GM12878 (cell line): ENCODE results near the gene GRAMD2B. TPM values are rescaled to one million over a fixed set of nuclear protein-coding genes. Genes with fewer than 3 reads are reported as not detected.

Experiments
- ATAC-seq: fragments of 200-7000 bp; cut with Tn5 transposase; 3 replicates; pipeline ENCODE4 v1.9.1; 2020; ENCODE audit warnings: mild to moderate bottlenecking, moderate library complexity
- BruUV-seq: library from RNA; stranded (reverse); fragments of 400-500 nt; replicated peaks from 2 replicates; lab custom pipeline; 2021; lab: Mats Ljungman, UMichigan
- CTCF ChIA-PET: fragments of 300-600 bp; sonication (Branson Sonifier 250); formaldehyde crosslinking; extraction: SDS; loops from one replicate; lab custom pipeline; 2021; ENCODE audit warnings: inconsistent platforms; lab: Yijun Ruan, JAX
- POLR2A ChIA-PET: fragments of 350-600 bp; formaldehyde crosslinking; extraction: SDS; loops from one replicate; lab custom pipeline; 2021; ENCODE audit warnings: inconsistent platforms; lab: Charles Lee
- RAD21 ChIA-PET: fragments of 300-600 bp; sonication (Branson Sonifier 250); formaldehyde crosslinking; loops from one replicate; lab custom pipeline; 2023; ENCODE audit warnings: antibody characterized with exemption; ENCODE audit not compliant: unreplicated experiment; lab: Charles Lee
- SMC1A ChIA-PET: fragments of 300-600 bp; sonication (Branson Sonifier 250); formaldehyde crosslinking; loops from one replicate; lab custom pipeline; 2023; ENCODE audit not compliant: unreplicated experiment, uncharacterized antibody; lab: Charles Lee
- DNase-seq: peaks from one replicate; pipeline ENCODE4 v3.0.0-alpha.2; 2011; ENCODE audit warnings: low read depth, low spot score
- FAIRE-seq: peaks from 3 replicates; lab custom pipeline; 2011; peaks lifted over from hg19 to GRCh38; lab: Jason Lieb, UNC
- H2AFZ ChIP-seq: 2 replicates; pipeline ENCODE4 v1.6.0; 2011; ENCODE audit warnings: low read depth, low read length, control low read depth; ENCODE audit not compliant: control insufficient read depth
- H3K27ac ChIP-seq: 2 replicates; pipeline ENCODE4 v1.5.1; 2011; ENCODE audit warnings: control low read depth; ENCODE audit not compliant: control insufficient read depth, insufficient read depth
- H3K27me3 ChIP-seq, 2 experiments: replicated peaks in 1 of 2; 2 replicates each; pipeline versions ENCODE4 v1.6.0 to v1.6.1; 2011; ENCODE audit warnings: low read length in 1 of 2; ENCODE audit not compliant: control insufficient read depth in 2 of 2, insufficient read depth in 2 of 2
- H3K36me3 ChIP-seq, 2 experiments: 2 replicates each; pipeline ENCODE4 v1.5.1; 2011; ENCODE audit warnings: low read length in 1 of 2; ENCODE audit not compliant: control insufficient read depth in 2 of 2, insufficient read depth in 2 of 2
- H3K4me1 ChIP-seq: 2 replicates; pipeline ENCODE4 v1.6.1; 2011; ENCODE audit warnings: mild to moderate bottlenecking, low read length, moderate library complexity, mixed read lengths; ENCODE audit not compliant: control insufficient read depth, insufficient read depth
- H3K4me2 ChIP-seq: 2 replicates; pipeline ENCODE4 v1.6.0; 2011; ENCODE audit warnings: control low read depth; ENCODE audit not compliant: control insufficient read depth, insufficient read depth
- H3K4me3 ChIP-seq: fragments of 200-600 bp; sonication (generic); 2 replicates; pipeline ENCODE4 v1.5.1; 2016
- H3K79me2 ChIP-seq: 2 replicates; pipeline ENCODE4 v1.6.0; 2011; ENCODE audit warnings: low read length; ENCODE audit not compliant: control insufficient read depth, insufficient read depth
- H3K9ac ChIP-seq: 2 replicates; pipeline ENCODE4 v1.8.0; 2011; ENCODE audit warnings: low read length, control low read depth, mixed read lengths; ENCODE audit not compliant: control insufficient read depth, insufficient read depth
- H3K9me3 ChIP-seq: replicated peaks from 3 replicates; pipeline ENCODE4 v1.5.1; 2011; ENCODE audit warnings: mild to moderate bottlenecking, low read length; ENCODE audit not compliant: control insufficient read depth, insufficient read depth
- H4K20me1 ChIP-seq: 2 replicates; pipeline ENCODE4 v1.6.0; 2011; ENCODE audit not compliant: control insufficient read depth, insufficient read depth
- ASH2L ChIP-seq: fragments of 300-600, 200-600 bp; sonication (generic); IDR thresholded peaks from 2 replicates; pipeline ENCODE4 v1.6.1; 2017; ENCODE audit warnings: low read depth, mild to moderate bottlenecking, borderline replicate concordance
- ATF3 ChIP-seq: IDR thresholded peaks from 2 replicates; pipeline ENCODE4 v1.6.1; 2011; ENCODE audit warnings: low read depth, mild to moderate bottlenecking, low read length, moderate library complexity, borderline replicate concordance; ENCODE audit errors: extremely low read depth
- E2F4 ChIP-seq: IDR thresholded peaks from 2 replicates; pipeline ENCODE4 v1.6.1; 2012; ENCODE audit warnings: low read depth, low read length, improper control_type of control experiment
- JUNB ChIP-seq: IDR thresholded peaks from 2 replicates; pipeline ENCODE4 v1.6.1; 2016; ENCODE audit warnings: antibody characterized with exemption, mild to moderate bottlenecking
- NRF1 ChIP-seq: conservative IDR thresholded peaks from 2 replicates; pipeline ENCODE4 v1.6.1; 2011; ENCODE audit warnings: mild to moderate bottlenecking, low read depth, low read length, improper control_type of control experiment
- STAT1 ChIP-seq: fragments of 450-650 bp; conservative IDR thresholded peaks from 2 replicates; pipeline ENCODE4 v1.6.1; 2014; ENCODE audit warnings: antibody characterized with exemption, mild to moderate bottlenecking
- ZNF592 ChIP-seq: fragments of 450-650 bp; IDR thresholded peaks from 2 replicates; pipeline ENCODE4 v1.6.1; 2017; ENCODE audit warnings: mild to moderate bottlenecking, moderate library complexity
- WGBS: methylation state at CpG from one replicate; pipeline ENCODE4 v1.1.6; 2016; ENCODE audit warnings: low lambda C conversion rate; ENCODE audit not compliant: insufficient replicate concordance, insufficient coverage; ENCODE audit errors: missing lambda C conversion rate; 5-methylcytosine and 5-hydroxymethylcytosine counted together
- in situ Hi-C: fragments of 300-500 bp; cut with MboI; formaldehyde crosslinking; loops from 9 replicates; pipeline ENCODE4 v1.14.3; 2018; ENCODE audit warnings: mixed read lengths
- intact Hi-C: fragments of 100-400 bp; cut with micrococcal nuclease; formaldehyde crosslinking; loops from one replicate; pipeline ENCODE4 v1.14.2; 2022; ENCODE audit not compliant: unreplicated experiment
- polyA plus RNA-seq, 11 experiments: library from polyadenylated mRNA; depleted of rRNA in 4 of 11; unstranded in 6 of 11; stranded (reverse) in 5 of 11; fragments of >200 nt; fragmentation: Nextera tagmentation in 4 of 11; fragmentation: Illumina TruSeq in 1 of 11; extraction: Ambion mirVana in 4 of 11; extraction: Trizol in 1 of 11; gene quantifications; 1 replicate in 1 of 11; 2 replicates in 10 of 11; pipeline versions ENCODE4 v1.2.1 to v1.2.3, GENCODE V29; 2011 to 2016; ENCODE audit warnings: inconsistent platforms in 2 of 11, missing spikeins in 2 of 11, low read depth in 1 of 11
- total RNA-seq, 4 experiments: library from RNA; depleted of rRNA in 3 of 4; stranded (reverse); fragments of >200 nt in 3 of 4; fragmentation: Illumina TruSeq in 1 of 4; extraction: Trizol in 1 of 4; gene quantifications; 2 replicates each; pipeline versions ENCODE4 v1.2.1 to v1.2.3, GENCODE V29; 2013 to 2021

The GRAMD2B gene
- total and polyA plus RNA-seq, 10 of the 15 experiments (the other 5 are each of a cell fraction or from before 2014, with no cell fraction given), result 1.9 to 21.5 (median 8.4) TPM

GRCh38 chr5:126454081-126454480 lies 30.9 kb downstream of the GRAMD2B start (continued):
- no peak for TF ChIP-seq ZNF592
- TF ChIP-seq ATF3, result no peak
- TF ChIP-seq JUNB, result no peak
- no peak for TF ChIP-seq STAT1
- TF ChIP-seq NRF1, result no peak
- TF ChIP-seq, all 136 proteins: peak for 0

- BruUV-seq, result no TSS peak
- in situ Hi-C loops, result no loop called here
- no peak overlapping the region for H3K4me3 ChIP-seq
- no peak overlapping the region for H3K4me2 ChIP-seq
- no peaks in the 10 kb centered on the region for H3K36me3 ChIP-seq
- DNase-seq, result no peak
- H4K20me1 ChIP-seq, result no peaks in the 10 kb centered on the region
- H3K4me1 ChIP-seq, result peaks cover 18% of the 10 kb centered on the region
- POLR2A ChIA-PET, result no interaction called here
- CTCF ChIA-PET, result no interaction called here
- H3K9me3 ChIP-seq, result no peaks in the 10 kb centered on the region; the same call in 2 of the 3 replicates
- H3K27ac ChIP-seq, result no peak overlapping the region
- WGBS, result 96% methylated on average over 1 of the region's 1 CpG
- no peak overlapping the region for H2AFZ ChIP-seq
- intact Hi-C loops, result no loop called here
- H3K27me3 ChIP-seq, result no peaks in the 10 kb centered on the region
- no peak overlapping the region for H3K9ac ChIP-seq
- H3K79me2 ChIP-seq, result no peaks in the 10 kb centered on the region; the same call in 1 of the 2 replicates
- RAD21 ChIA-PET, result no interaction called here
- SMC1A ChIA-PET, result no interaction called here
- ATAC-seq, result no peak
- no peak for TF ChIP-seq E2F4
- no peak for TF ChIP-seq ASH2L
- TF ChIP-seq, all 136 proteins: peak for 0
- FAIRE-seq, result no peak
These were observed 31.3 kb downstream of the GRAMD2B start for GRCh38 chr5:126454535-126454934.
